Bone marrow (tissue), 2 donors: ENCODE measurements around the gene DCP1A.
"Not testable (repeated sequence)": the region's sequence is repeated elsewhere in the genome, so short reads cannot be mapped to it uniquely, and the experiment has no call there.

Experiments
- DNase-seq, 2 donors: peaks; one replicate each; lab custom pipeline; 2025; lab: John Stamatoyannopoulos, UW

Gene DCP1A

GRCh38 chr3:53264718-53265117 is 82.6 kb downstream of the DCP1A start:
- no peak for DNase-seq

- DNase-seq, result no peak
These were observed 83.4 kb downstream of the DCP1A start for GRCh38 chr3:53263907-53264306.

GRCh38 chr3:53261712-53262111 is 85.6 kb downstream of the DCP1A start:
- no peak for DNase-seq

- no peak for DNase-seq
These were observed 87.0 kb downstream of the DCP1A start for GRCh38 chr3:53260286-53260785.

- DNase-seq, result no peak
These were observed 87.7 kb downstream of the DCP1A start for GRCh38 chr3:53259427-53260259.

GRCh38 chr3:53258600-53259426 is 88.5 kb downstream of the DCP1A start:
- no peak for DNase-seq

- DNase-seq, result no peak
These were observed 89.9 kb downstream of the DCP1A start for GRCh38 chr3:53257465-53257864.

- DNase-seq, result no peak
These were observed 90.7 kb downstream of the DCP1A start for GRCh38 chr3:53256704-53257055.

GRCh38 chr3:53255775-53256703 is 91.3 kb downstream of the DCP1A start, which contains the start of gene TKT:
Gene TKT, minus strand, starts transcription at chr3:53256022. Its CDS starts 80 bp downstream, at chr3:53255942.
- peak; percentile 49 to 53 for DNase-seq

- no peak for DNase-seq
These were observed 91.9 kb downstream of the DCP1A start for GRCh38 chr3:53255423-53255774.

GRCh38 chr3:53254509-53255422 is 92.6 kb downstream of the DCP1A start:
- peak in 1 of 2 donors; percentile 13 for DNase-seq

- DNase-seq, result no peak
These were observed 93.4 kb downstream of the DCP1A start for GRCh38 chr3:53253707-53254508.

- not testable (repeated sequence) for DNase-seq
These were observed 94.4 kb downstream of the DCP1A start for GRCh38 chr3:53252947-53253322.

- DNase-seq, result peak; percentile 7 to 47
These were observed 95.0 kb downstream of the DCP1A start for GRCh38 chr3:53252096-53252946.

- DNase-seq, result no peak
These were observed 96.3 kb downstream of the DCP1A start for GRCh38 chr3:53250881-53251605.

- DNase-seq, result no peak
These were observed 96.9 kb downstream of the DCP1A start for GRCh38 chr3:53250453-53250852.

- no peak for DNase-seq
These were observed 99.2 kb downstream of the DCP1A start for GRCh38 chr3:53248161-53248560.

- DNase-seq, result no peak
These were observed 99.7 kb downstream of the DCP1A start for GRCh38 chr3:53247619-53248018.
